ENCODE results near the gene SLC39A5.
"Not testable (repeated sequence)": the region's sequence is repeated elsewhere in the genome, so short reads cannot be mapped to it uniquely, and the experiment has no call there.

SLC39A5 gene

GRCh38 chr12:56252649-56253048 is 22.8 kb downstream of the SLC39A5 start:
- DNase-seq, result no peak

- no peak for DNase-seq
These were observed 23.2 kb downstream of the SLC39A5 start for GRCh38 chr12:56253091-56253490.

- DNase-seq, result no peak
These were observed 25.8 kb downstream of the SLC39A5 start for GRCh38 chr12:56255671-56256070.

DNA sequence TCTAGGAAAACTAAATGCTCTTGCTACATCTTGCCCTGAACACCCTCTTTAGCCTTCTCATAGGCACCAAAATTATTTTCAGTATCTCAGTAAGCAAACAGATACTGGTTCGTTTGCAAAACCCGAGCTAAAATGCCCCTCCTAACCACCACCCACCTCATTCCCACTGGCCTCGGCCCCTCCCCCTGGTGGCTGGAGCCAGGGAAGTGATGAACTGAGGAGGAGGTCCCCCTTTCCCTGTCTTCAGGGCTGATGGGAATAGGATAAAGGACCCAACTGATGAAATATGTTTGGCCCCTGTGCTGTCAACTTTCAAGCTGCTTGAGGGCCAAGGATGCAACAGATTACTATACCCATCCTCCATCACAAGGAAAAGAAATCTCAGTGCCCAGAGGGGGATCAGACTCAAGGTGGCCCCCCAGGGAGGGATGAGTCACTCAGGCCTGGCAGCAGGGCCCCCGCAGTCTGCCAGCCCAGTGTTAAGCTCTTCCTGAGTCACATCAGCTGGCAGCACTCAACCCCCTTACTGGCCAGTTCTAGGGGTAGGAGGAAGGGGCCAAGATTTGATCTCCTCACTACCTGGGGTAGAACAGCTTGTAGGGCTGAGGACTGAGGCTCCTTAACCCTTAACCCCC is 26.6 kb downstream of the SLC39A5 start:
- no peak for DNase-seq

- no peak for DNase-seq
These were observed 27.2 kb downstream of the SLC39A5 start for GRCh38 chr12:56257071-56257470.

- no peak for DNase-seq
These were observed 27.7 kb downstream of the SLC39A5 start for GRCh38 chr12:56257491-56258067.

GRCh38 chr12:56258068-56258819 is 28.4 kb downstream of the SLC39A5 start, which contains the start of gene ANKRD52:
Gene ANKRD52 (minus strand): TSS chr12:56258384. CDS start chr12:56258269, 115 bp downstream.
- peak; percentile 66 to 82 for DNase-seq

GRCh38 chr12:56258820-56259183 is 29.0 kb downstream of the SLC39A5 start:
- no peak for DNase-seq

GRCh38 chr12:56260380-56260779 is 30.5 kb downstream of the SLC39A5 start:
- DNase-seq, result no peak

- no peak for DNase-seq
These were observed 31.1 kb downstream of the SLC39A5 start for GRCh38 chr12:56260921-56261320.

DNA sequence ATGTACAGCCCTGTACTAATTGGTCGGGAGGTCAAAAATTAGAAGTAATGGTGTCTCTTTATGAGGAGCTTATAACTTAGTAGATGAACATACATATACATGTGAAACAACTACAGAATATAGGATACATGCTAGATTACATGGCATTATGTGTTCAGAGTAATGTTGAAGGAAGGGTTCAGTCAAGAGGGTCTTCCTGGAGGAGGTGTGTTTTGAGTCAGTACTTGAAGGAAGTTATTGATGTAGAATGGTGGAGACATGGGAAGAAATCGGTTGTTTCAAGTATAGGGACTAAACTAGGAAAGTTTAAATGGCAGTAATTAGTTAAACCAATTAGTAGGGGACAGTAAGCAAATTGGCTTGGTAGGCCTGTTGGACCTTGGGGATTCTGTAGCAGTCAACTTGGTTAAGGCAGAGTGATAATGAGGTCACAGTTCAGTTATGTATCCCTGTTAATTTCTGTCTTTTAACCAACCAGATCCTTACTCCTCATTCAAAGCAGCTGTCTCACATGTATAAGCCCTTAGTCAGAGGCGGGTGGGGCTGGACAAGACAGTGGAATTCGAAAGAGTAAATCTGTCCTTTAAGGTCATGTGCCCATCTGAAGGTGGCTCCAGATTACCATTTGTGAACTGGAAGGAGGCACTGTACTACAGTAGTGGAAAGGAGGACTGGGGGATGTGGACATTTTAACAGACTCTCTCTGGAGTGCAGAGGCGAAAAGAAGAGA is 31.8 kb downstream of the SLC39A5 start:
- DNase-seq, result no peak

GRCh38 chr12:56262955-56263354 is 33.1 kb downstream of the SLC39A5 start:
- DNase-seq, result not testable (repeated sequence)

DNA sequence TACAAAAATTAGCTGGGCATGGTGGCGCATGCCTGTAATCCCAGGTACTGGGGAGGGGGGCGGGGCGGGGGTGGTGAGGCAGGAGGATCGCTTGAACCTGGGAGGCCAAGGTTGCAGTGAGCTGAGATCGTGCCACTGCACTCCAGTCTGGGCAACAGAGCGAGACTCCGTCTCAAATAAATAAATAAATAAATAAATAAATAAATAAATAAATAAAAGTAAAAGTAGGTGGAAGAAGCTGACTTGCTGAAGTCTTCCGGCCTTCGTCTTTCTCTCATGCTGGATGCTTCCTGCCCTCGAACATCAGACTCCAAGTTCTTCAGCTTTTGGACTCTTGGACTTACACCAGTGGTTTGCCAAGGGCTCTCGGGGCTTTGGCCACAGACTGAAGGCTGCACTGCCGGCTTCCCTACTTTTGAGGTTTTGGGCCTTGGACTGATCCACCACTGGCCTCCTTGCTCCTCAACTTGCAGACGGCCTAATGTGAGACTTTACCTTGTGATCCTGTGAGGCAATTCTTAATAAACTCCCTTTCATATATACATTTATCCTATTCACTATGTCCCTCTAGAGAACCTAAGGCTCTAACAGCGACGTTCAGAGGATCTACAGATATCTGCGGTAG is 36.3 kb downstream of the SLC39A5 start:
- DNase-seq, result not testable (repeated sequence)

- DNase-seq, result peak; percentile 79 to 82
These were observed 37.0 kb downstream of the SLC39A5 start, which contains the start of gene COQ10A for GRCh38 chr12:56266693-56267442. Gene COQ10A (plus strand): TSS chr12:56266942. CDS start chr12:56267119, 177 bp downstream.

DNA sequence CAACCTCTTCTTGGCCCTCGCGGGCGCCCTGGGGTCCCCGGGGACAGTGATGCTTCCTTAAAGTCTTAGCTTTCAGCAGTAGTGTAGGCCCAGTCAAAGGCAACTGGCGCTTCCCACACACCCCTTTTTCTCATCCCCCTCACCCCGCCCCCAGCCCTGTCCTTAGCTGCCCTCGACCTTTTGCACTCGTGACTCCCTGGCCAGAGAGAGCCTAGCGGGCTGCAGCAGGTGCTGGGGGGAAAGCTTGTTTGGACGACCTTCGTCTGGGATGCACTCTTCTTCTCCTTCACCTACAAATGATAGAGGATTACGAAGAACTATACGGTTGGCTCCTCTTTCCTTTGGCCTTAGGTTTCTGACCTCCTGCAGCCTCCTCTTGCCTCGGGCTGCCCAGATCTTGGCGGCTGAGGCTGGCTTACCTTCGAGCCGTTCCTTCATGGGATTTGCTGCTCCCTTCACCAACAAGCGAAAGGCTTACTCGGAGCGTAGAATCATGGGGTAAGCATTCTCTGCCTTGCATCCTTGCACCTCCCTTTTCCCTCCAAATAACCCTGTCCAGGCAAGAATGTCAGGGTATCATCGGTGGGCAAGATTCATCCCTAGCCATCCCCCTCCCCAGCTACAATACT is 37.7 kb downstream of the SLC39A5 start:
- DNase-seq, result no peak

DNA sequence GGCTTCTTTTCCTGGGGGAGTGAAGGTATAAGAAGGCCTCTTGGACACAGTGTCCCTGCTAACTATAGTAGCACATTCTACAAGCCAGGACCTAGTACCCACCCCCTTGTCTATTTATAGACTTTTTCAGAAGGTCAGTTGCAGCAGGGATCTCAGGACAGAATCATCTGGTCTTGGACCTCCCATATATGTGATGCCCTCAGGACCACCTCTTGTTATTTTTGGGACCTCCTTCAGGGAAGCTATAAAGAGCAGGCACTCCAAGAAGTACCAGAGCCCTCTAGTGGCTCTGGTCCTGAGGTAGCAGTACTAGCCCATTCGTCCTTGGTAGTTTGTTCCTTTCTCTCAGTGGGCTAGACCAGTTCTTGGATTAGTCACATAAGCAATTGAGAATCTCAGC is 41.2 kb downstream of the SLC39A5 start:
- peak in 1 of 2 donors; percentile 24 for DNase-seq

DNA sequence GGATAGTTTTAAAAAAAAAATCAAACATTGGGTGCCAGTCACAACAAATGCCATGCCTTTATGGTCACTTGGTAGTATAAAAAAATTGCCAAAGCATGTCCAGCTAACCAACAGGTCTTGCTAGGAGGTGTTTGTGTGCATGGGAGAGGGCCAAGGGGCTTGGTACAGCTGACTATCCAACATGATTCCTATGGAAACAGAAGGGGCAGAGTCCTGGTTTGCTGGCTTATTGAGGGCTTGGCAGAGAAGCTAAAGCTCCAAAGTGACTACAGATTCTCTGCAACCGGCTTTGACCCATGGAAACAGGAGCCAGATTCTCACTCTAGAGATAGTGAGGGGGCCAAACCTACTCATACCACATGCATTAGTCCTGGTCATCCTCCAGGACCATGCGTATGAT is 42.6 kb downstream of the SLC39A5 start:
- not testable (repeated sequence) for DNase-seq

GRCh38 chr12:56274299-56274698 is 44.4 kb downstream of the SLC39A5 start:
- no peak for DNase-seq

DNA sequence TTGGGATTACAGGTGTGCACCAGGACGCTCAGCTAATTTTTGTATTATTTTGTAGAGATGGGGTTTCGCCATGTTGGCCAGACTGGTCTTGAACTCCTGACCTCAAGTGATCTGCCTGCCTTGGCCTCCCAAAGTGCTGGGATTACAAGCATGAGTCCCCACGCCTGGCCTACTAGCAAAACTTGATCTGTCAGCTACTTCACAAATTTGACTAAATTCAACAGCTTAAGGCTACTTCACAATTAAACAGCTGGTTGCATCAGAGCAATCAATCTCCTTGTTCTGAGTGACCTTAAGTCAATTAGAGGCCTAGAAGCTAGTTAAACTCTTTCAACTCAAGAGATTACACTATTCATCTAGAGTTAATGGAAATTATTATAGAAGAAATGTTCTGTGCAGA is 49.1 kb downstream of the SLC39A5 start:
- no peak for DNase-seq

GRCh38 chr12:56280849-56281248 is 51.0 kb downstream of the SLC39A5 start:
- DNase-seq, result no peak

- no peak for DNase-seq
These were observed 52.2 kb downstream of the SLC39A5 start for GRCh38 chr12:56282030-56282429.

- DNase-seq, result no peak
These were observed 52.7 kb downstream of the SLC39A5 start for GRCh38 chr12:56282579-56282978.
